HEK293 (cell line): ENCODE results near the gene ZNF792.
A peak's percentile ranks its signal among the peaks of the same experiment; 100 is the strongest.

Experiments used
- CTCF ChIA-PET: fragments of 350-600 bp; formaldehyde crosslinking; extraction: SDS; loops from one replicate; lab custom pipeline; 2021; ENCODE audit warnings: antibody characterized with exemption; lab: Yijun Ruan, JAX
- POLR2A ChIA-PET: fragments of 300-600 bp; formaldehyde crosslinking; extraction: SDS; loops from one replicate; lab custom pipeline; 2020; ENCODE audit warnings: antibody characterized with exemption, inconsistent platforms; lab: Yijun Ruan, JAX
- H3K27ac ChIP-seq: fragments of 200-500 bp; sonication (Bioruptor generic); 2 replicates; pipeline ENCODE4 v1.5.1; 2014; ENCODE audit warnings: low read depth, low read length, control low read depth, inconsistent platforms; ENCODE audit errors: extremely low read depth
- H3K36me3 ChIP-seq, 2 experiments: fragments of 200-500 bp in 1 of 2; sonication (Bioruptor generic) in 1 of 2; 1 replicate in 1 of 2; 2 replicates in 1 of 2; pipeline ENCODE4 v1.5.1; 2014 to 2017; ENCODE audit warnings: inconsistent platforms in 2 of 2, low read length in 2 of 2; ENCODE audit not compliant: control insufficient read depth in 2 of 2, insufficient read depth in 1 of 2
- H3K4me1 ChIP-seq: fragments of 200-500 bp; sonication (Bioruptor generic); 2 replicates; pipeline ENCODE4 v1.5.1; 2014; ENCODE audit warnings: mild to moderate bottlenecking, low read length, inconsistent platforms; ENCODE audit not compliant: control insufficient read depth, insufficient read depth
- H3K4me3 ChIP-seq: 2 replicates; pipeline ENCODE4 v1.5.1; 2011; ENCODE audit warnings: low read depth, mild to moderate bottlenecking, control low read depth, low read length, moderate library complexity
- H3K9me3 ChIP-seq: fragments of 200-500 bp; sonication (Bioruptor generic); 2 replicates; pipeline ENCODE4 v1.5.1; 2014; ENCODE audit warnings: low read depth, low read length, inconsistent platforms; ENCODE audit not compliant: control insufficient read depth, insufficient read depth
- ATF2 ChIP-seq: fragments of 450-650 bp; formaldehyde crosslinking; IDR thresholded peaks from 2 replicates; pipeline ENCODE4 v1.5.1; 2016; ENCODE audit warnings: missing biosample characterization, missing genetic modification characterization, low read depth
- GFI1B ChIP-seq: fragments of 450-650 bp; formaldehyde crosslinking; IDR thresholded peaks from 2 replicates; pipeline ENCODE4 v1.5.1; 2016; ENCODE audit warnings: missing biosample characterization, missing genetic modification characterization
- HOXC10 ChIP-seq: sonication (generic); formaldehyde crosslinking; IDR thresholded peaks from 2 replicates; pipeline ENCODE4 v1.8.1; 2023; ENCODE audit warnings: mild to moderate bottlenecking, missing genetic modification reagents
- PRDM10 ChIP-seq: fragments of 450-650 bp; formaldehyde crosslinking; IDR thresholded peaks from 2 replicates; pipeline ENCODE4 v1.5.1; 2016; ENCODE audit warnings: missing biosample characterization, missing genetic modification characterization
- PRDM2 ChIP-seq: fragments of 450-650 bp; formaldehyde crosslinking; IDR thresholded peaks from 2 replicates; pipeline ENCODE4 v1.5.1; 2016; ENCODE audit warnings: missing biosample characterization, missing genetic modification characterization, borderline replicate concordance
- WT1 ChIP-seq: fragments of 450-650 bp; formaldehyde crosslinking; IDR thresholded peaks from 2 replicates; pipeline ENCODE4 v1.5.1; 2016; ENCODE audit warnings: missing biosample characterization, missing genetic modification characterization
- ZBTB17 ChIP-seq: fragments of 450-650 bp; formaldehyde crosslinking; IDR thresholded peaks from 2 replicates; pipeline ENCODE4 v1.5.1; 2016; ENCODE audit warnings: missing biosample characterization, missing genetic modification characterization
- ZFHX2 ChIP-seq: fragments of 450-650 bp; formaldehyde crosslinking; conservative IDR thresholded peaks from 2 replicates; pipeline ENCODE4 v1.5.1; 2016; ENCODE audit warnings: missing biosample characterization, missing genetic modification characterization
- ZNF23 ChIP-seq: fragments of 450-650 bp; formaldehyde crosslinking; IDR thresholded peaks from 2 replicates; pipeline ENCODE4 v1.5.1; 2016; ENCODE audit warnings: missing biosample characterization, missing genetic modification characterization, borderline replicate concordance
- ZNF248 ChIP-seq: fragments of 450-650 bp; formaldehyde crosslinking; IDR thresholded peaks from 2 replicates; pipeline ENCODE4 v1.5.1; 2017; ENCODE audit warnings: missing biosample characterization, missing genetic modification characterization
- ZNF645 ChIP-seq: fragments of 450-650 bp; formaldehyde crosslinking; IDR thresholded peaks from 2 replicates; pipeline ENCODE4; 2016; ENCODE audit warnings: missing biosample characterization, missing genetic modification characterization
- ZNF830 ChIP-seq: fragments of 450-650 bp; IDR thresholded peaks from 2 replicates; pipeline ENCODE4 v1.5.0; 2018; ENCODE audit warnings: missing biosample characterization, missing genetic modification characterization, low read depth, mild to moderate bottlenecking, moderate library complexity
- TF ChIP-seq, protein P1 (sequence below): fragments of 450-650 bp; formaldehyde crosslinking; IDR thresholded peaks from 2 replicates; pipeline ENCODE4 v1.5.1; 2016; ENCODE audit warnings: missing biosample characterization, missing genetic modification characterization, borderline replicate concordance
- TF ChIP-seq, protein P2 (sequence below): fragments of 450-650 bp; formaldehyde crosslinking; IDR thresholded peaks from 2 replicates; pipeline ENCODE4 v1.5.1; 2016; ENCODE audit warnings: missing biosample characterization, missing genetic modification characterization
- TF ChIP-seq, protein P3 (sequence below): fragments of 450-650 bp; formaldehyde crosslinking; IDR thresholded peaks from 2 replicates; pipeline ENCODE4 v1.5.1; 2016; ENCODE audit warnings: missing biosample characterization, missing genetic modification characterization

Gene ZNF792

DNA sequence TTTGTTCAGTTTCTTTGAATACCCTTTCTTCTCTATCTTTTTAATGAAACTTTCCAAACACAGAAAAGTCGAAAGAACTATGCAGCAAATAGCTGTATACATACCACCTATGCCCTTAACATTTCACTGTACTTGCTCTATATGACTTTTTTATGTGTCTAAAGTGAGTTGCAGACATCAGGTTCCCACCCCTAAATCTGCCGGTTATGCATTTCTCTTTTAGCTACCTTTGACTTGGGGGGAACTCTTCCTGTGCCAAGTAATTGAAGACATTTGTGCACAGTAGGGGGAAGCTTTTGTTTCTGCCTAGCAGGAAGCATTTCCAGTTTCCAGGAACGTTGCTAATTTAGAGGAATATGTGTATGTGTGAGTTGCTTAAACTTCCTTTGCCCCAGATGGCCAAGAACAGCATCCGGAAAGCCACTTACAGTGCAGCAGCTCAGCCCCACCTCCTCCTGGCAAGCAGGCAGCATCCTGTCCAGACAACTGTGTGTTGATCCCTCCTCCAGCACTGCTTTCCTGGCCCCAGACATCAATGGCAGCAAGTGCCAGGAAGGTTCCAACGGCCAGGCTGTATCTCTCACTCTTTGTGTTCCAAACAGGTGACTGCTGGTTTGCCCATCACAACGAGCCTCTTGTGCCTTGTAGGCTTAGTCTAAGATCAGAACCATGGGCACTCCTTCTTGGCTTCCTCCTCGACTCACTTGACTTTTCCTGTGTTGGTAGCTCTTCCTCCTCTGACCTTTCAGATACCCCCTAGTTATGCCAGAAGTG, 21.4 kb upstream of the ZNF792 start:
- Histone ChIP-seq H3K4me1 (no peaks in the 10 kb centered on the region), H3K4me3 (no peak overlapping the region), H3K9me3 (peaks cover 3% of the 10 kb centered on the region; the same call in 1 of the 2 replicates), H3K36me3 (no peaks in the 10 kb centered on the region), H3K27ac (no peak overlapping the region)
- POLR2A ChIA-PET: interaction anchor here (0.7 kb wide), 1 partner anchor 22 kb away, joined by 3 read pairs; no protein-coding TSS in a partner anchor
- CTCF ChIA-PET: interaction anchor here (0.6 to 7.6 kb wide), 6 partner anchors 10 to 344 kb away, joined by 3 to 53 read pairs (median 4); no protein-coding TSS in a partner anchor
- TF ChIP-seq ZBTB17 (tag by site-specific recombination) (peak; percentile 87), PRDM2 (tag by site-specific recombination) (no peak), ZNF830 (tag by site-specific recombination) (no peak), PRDM10 (tag by site-specific recombination) (peak; percentile 68), ATF2 (tag by site-specific recombination) (no peak), ZNF645 (tag by site-specific recombination) (no peak), ZNF23 (tag by site-specific recombination) (no peak), ZFHX2 (tag by site-specific recombination) (no peak), GFI1B (no peak), HOXC10 (no peak), ZNF248 (no peak), WT1 (tag by site-specific recombination) (no peak)
- TF ChIP-seq, protein P1, sequence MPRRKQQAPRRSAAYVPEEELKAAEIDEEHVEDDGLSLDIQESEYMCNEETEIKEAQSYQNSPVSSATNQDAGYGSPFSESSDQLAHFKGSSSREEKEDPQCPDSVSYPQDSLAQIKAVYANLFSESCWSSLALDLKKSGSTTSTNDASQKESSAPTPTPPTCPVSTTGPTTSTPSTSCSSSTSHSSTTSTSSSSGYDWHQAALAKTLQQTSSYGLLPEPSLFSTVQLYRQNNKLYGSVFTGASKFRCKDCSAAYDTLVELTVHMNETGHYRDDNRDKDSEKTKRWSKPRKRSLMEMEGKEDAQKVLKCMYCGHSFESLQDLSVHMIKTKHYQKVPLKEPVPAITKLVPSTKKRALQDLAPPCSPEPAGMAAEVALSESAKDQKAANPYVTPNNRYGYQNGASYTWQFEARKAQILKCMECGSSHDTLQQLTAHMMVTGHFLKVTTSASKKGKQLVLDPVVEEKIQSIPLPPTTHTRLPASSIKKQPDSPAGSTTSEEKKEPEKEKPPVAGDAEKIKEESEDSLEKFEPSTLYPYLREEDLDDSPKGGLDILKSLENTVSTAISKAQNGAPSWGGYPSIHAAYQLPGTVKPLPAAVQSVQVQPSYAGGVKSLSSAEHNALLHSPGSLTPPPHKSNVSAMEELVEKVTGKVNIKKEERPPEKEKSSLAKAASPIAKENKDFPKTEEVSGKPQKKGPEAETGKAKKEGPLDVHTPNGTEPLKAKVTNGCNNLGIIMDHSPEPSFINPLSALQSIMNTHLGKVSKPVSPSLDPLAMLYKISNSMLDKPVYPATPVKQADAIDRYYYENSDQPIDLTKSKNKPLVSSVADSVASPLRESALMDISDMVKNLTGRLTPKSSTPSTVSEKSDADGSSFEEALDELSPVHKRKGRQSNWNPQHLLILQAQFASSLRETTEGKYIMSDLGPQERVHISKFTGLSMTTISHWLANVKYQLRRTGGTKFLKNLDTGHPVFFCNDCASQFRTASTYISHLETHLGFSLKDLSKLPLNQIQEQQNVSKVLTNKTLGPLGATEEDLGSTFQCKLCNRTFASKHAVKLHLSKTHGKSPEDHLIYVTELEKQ (tag by site-specific recombination): no peak
- TF ChIP-seq, protein P2, sequence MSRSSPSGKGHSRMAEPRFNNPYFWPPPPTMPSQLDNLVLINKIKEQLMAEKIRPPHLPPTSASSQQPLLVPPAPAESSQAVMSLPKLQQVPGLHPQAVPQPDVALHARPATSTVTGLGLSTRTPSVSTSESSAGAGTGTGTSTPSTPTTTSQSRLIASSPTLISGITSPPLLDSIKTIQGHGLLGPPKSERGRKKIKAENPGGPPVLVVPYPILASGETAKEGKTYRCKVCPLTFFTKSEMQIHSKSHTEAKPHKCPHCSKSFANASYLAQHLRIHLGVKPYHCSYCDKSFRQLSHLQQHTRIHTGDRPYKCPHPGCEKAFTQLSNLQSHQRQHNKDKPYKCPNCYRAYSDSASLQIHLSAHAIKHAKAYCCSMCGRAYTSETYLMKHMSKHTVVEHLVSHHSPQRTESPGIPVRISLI (tag by site-specific recombination): no peak
- TF ChIP-seq, protein P3, sequence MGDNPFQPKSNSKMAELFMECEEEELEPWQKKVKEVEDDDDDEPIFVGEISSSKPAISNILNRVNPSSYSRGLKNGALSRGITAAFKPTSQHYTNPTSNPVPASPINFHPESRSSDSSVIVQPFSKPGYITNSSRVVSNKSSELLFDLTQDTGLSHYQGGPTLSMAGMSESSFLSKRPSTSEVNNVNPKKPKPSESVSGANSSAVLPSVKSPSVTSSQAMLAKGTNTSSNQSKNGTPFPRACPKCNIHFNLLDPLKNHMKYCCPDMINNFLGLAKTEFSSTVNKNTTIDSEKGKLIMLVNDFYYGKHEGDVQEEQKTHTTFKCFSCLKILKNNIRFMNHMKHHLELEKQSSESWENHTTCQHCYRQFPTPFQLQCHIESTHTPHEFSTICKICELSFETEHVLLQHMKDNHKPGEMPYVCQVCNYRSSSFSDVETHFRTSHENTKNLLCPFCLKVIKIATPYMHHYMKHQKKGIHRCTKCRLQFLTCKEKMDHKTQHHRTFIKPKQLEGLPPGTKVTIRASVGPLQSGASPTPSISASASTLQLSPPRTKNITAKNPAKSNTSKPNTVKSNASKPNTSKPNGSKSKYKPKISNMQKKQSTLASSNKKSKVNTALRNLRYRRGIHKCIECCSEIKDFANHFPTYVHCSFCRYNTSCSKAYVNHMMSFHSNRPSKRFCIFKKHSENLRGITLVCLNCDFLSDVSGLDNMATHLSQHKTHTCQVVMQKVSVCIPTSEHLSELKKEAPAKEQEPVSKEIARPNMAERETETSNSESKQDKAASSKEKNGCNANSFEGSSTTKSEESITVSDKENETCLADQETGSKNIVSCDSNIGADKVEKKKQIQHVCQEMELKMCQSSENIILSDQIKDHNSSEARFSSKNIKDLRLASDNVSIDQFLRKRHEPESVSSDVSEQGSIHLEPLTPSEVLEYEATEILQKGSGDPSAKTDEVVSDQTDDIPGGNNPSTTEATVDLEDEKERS (tag by site-specific recombination): no peak
